Tibial nerve (tissue), 4 donors: Measurements from ENCODE around the gene MBD5.

Experiments
- EP300 ChIP-seq, 2 donors: sonication (generic); formaldehyde crosslinking; IDR thresholded peaks; one replicate each; pipeline ENCODE4 v1.6.1; 2017; ENCODE audit warnings: antibody characterized with exemption in 2 of 2, mild to moderate bottlenecking in 1 of 2
- TF ChIP-seq, protein P1 (sequence below), 5 experiments: fragments of 200-600 bp in 3 of 5; fragments of 450-650 bp in 2 of 5; sonication (generic) in 3 of 5; IDR thresholded peaks; one replicate each; pipeline ENCODE4 v1.5.1; 2016 to 2019; ENCODE audit warnings: antibody characterized with exemption in 5 of 5, mild to moderate bottlenecking in 3 of 5, moderate library complexity in 2 of 5

DNA sequence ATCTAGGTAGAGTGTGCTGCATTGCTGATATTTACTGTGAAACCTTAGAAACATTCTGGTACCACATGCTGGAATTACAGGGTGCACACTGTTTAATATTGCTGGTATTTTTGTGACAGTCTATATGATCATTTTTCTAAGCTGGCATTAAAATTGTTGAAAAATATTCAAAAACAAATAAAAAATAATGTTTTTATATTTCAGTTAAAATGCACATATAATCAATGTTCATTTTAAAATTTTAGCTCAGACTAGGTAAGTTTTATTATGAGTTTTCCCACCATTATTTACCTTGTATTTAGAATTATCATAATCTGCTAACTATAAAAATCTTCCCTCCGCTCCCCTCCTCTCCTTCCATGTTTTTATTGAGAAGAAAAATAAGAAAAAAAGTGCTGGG, 339.8 kb downstream of the MBD5 start:
- TF ChIP-seq, protein P1, sequence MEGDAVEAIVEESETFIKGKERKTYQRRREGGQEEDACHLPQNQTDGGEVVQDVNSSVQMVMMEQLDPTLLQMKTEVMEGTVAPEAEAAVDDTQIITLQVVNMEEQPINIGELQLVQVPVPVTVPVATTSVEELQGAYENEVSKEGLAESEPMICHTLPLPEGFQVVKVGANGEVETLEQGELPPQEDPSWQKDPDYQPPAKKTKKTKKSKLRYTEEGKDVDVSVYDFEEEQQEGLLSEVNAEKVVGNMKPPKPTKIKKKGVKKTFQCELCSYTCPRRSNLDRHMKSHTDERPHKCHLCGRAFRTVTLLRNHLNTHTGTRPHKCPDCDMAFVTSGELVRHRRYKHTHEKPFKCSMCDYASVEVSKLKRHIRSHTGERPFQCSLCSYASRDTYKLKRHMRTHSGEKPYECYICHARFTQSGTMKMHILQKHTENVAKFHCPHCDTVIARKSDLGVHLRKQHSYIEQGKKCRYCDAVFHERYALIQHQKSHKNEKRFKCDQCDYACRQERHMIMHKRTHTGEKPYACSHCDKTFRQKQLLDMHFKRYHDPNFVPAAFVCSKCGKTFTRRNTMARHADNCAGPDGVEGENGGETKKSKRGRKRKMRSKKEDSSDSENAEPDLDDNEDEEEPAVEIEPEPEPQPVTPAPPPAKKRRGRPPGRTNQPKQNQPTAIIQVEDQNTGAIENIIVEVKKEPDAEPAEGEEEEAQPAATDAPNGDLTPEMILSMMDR (IDR thresholded peaks at IDR 0.05), result no peak
- no peak for TF ChIP-seq EP300 (IDR thresholded peaks at IDR 0.05)
